GM18502 (cell line): ENCODE measurements around the gene MYO9A.

Source experiments
- ATAC-seq: cut with Tn5 transposase; IDR thresholded peaks from one replicate; pipeline ENCODE4 v1.9.1; 2021; ENCODE audit warnings: mild to moderate bottlenecking; ENCODE audit not compliant: unreplicated experiment, poor library complexity

The MYO9A gene, protein sequence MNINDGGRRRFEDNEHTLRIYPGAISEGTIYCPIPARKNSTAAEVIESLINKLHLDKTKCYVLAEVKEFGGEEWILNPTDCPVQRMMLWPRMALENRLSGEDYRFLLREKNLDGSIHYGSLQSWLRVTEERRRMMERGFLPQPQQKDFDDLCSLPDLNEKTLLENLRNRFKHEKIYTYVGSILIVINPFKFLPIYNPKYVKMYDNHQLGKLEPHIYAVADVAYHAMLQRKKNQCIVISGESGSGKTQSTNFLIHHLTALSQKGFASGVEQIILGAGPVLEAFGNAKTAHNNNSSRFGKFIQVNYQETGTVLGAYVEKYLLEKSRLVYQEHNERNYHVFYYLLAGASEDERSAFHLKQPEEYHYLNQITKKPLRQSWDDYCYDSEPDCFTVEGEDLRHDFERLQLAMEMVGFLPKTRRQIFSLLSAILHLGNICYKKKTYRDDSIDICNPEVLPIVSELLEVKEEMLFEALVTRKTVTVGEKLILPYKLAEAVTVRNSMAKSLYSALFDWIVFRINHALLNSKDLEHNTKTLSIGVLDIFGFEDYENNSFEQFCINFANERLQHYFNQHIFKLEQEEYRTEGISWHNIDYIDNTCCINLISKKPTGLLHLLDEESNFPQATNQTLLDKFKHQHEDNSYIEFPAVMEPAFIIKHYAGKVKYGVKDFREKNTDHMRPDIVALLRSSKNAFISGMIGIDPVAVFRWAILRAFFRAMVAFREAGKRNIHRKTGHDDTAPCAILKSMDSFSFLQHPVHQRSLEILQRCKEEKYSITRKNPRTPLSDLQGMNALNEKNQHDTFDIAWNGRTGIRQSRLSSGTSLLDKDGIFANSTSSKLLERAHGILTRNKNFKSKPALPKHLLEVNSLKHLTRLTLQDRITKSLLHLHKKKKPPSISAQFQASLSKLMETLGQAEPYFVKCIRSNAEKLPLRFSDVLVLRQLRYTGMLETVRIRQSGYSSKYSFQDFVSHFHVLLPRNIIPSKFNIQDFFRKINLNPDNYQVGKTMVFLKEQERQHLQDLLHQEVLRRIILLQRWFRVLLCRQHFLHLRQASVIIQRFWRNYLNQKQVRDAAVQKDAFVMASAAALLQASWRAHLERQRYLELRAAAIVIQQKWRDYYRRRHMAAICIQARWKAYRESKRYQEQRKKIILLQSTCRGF (N-terminal part only)

GRCh38 chr15:72118017-72118978 is at the start of gene MYO9A, which contains the start of gene SENP8:
Gene MYO9A, minus strand, starts transcription at chr15:72118150. Its CDS starts 71,587 bp downstream, at chr15:72046563.
Gene SENP8, plus strand, starts transcription at chr15:72118403. Its CDS starts 21,221 bp downstream, at chr15:72139624.
- peak; percentile 69 for ATAC-seq

DNA sequence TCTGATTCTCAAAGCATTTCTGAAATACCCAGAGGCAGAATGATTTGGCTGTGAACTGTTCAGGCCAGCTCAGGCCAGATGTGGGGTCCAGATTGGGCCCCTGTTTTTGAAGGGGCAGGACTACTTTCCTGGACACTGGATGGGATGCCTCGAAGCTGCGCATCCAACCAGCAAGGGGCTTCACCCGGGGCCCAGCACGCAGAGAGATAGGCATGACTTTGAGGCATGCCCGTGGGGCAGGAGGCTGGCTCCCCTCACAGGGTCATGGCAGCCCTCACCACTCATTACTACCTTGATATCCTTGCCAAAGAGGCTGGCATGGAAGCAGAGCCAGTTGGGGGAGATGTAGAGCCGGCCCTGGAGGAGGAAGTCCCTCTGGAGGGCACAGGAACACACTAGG is 49.5 kb upstream of the MYO9A start:
- ATAC-seq = no peak

- ATAC-seq = no peak
Measured at GRCh38 chr15:72166716-72167417, 48.9 kb upstream of the MYO9A start.

- ATAC-seq = no peak
Measured at GRCh38 chr15:72163719-72164118, 45.8 kb upstream of the MYO9A start.

GRCh38 chr15:72162569-72162968 is 44.6 kb upstream of the MYO9A start:
- no peak for ATAC-seq

DNA sequence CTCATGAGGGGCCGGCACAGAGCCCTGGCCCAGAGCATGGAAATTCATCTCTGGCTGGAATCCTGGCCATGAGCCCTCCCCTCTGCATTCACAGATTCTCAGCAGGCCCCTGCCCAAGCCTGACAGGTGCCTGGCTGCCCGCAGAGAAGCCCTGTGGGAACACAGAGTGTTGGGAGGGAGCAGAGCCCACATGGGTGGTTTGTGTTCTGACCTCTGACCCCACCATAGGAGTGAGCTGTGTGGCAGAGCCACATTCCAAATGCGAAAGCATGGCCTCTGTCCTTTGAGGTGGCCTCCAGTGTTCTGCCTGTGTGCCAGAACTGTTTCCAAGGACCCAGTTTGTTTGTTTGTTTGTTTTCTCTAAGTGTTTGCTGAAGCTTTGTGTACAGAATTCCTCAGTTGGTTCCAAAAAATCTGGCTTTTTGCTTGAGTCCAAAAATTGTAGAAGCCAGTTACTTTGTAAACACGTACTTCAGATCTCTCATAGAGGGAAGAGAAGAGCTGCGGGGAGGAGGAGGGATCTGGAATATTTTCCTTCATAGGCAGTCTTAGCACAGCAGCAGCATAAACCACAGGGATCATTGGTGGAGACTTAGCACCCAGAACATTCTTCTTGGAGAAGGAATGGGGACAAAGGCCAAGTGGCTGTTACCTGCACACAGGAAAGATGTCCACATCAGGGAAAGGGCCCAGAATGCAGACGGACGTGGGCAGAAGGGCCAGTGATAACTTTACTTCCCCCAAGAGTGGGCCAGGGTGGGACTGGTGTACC is 43.6 kb upstream of the MYO9A start:
- no peak for ATAC-seq

DNA sequence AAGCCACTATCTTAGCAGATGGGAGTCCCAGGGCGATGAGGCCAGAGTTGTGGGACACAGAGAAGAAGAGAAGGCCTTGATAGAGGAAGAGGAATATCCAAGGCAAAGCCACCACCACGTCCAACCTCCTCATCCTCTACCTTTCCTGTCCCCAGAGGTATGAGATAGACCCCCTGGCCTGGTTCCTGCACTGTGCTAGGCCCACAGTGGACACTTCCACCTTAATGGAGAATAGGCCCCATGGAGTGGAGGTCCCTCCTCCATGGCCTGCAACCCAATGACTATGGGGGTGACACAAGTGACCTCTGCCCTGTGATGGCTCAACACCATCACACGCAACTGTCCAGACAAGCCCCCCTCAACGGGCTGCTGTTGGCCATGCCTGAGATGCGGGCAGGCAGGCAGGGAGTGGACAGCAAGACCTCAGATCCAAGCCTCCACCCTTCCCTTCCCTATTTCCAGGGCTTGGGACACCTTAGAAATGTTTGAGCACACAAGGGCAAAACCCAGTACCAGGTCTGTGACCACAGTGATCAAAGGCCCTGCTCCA is 42.8 kb upstream of the MYO9A start:
- no peak for ATAC-seq

DNA sequence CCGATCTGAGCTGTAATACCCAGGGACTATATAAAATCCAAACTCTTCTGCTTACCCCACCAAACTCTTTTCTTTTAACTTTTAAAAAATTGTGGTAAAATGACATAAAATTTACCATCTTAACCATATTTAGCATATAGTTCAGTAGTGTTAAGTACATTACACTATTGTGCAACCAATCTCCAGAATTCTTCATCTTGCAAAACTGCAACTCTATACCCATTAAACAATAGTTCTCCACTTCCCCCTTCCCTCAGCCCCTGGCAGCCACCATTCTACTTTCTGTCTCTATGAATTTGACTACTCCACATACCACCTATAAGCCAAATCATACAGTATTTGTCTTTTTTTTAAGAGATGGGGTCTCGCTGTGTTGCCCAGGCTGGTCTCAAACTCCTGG is 39.0 kb upstream of the MYO9A start:
- no peak for ATAC-seq

DNA sequence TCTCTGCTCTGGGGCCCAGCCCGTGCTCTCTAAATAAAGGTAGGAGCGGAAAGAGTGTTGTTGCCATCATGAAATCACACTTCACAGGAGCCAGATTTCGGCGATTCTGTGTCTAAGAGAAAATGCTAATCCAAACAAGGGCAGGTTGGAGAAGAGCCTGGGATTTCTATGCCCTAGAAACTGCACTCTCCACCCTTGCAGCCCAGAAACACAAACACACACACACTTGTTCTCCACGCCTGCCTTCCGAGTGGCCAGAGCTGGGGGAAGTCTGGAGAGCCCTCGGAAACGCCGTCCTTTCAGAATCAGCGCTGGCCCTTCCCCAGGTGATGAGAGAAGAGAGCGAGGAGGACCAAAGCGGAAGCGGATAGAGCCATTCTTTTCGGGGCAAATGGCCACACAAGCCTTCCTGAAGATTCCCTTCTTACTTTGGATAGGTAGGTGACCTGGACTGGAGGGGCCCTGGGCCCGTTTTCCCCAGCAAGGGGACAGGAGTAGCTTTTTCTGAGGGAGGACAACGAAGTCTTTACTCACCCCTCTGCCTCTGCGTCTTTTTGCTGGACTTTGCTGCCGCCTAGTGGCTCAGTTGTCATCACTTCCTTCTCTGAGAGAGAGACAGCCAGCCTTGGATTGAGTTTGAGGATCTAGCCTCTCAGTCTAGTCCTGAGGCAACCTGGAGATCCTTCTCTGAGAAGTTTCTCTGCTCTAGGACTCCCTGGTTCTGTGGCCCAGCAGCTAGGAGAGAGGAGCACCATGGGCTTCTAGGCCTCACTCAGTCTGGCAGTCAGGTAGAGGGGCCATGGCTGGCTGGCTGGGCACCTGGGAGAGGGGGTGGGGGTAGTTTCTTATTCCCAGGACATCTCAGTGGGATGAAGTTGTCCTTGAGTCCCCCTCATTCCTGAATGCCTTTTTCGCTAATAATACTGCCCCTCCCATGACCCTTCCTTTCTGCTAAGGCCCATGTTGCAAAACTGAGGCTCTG is 38.0 kb upstream of the MYO9A start:
- peak; percentile 66 for ATAC-seq

DNA sequence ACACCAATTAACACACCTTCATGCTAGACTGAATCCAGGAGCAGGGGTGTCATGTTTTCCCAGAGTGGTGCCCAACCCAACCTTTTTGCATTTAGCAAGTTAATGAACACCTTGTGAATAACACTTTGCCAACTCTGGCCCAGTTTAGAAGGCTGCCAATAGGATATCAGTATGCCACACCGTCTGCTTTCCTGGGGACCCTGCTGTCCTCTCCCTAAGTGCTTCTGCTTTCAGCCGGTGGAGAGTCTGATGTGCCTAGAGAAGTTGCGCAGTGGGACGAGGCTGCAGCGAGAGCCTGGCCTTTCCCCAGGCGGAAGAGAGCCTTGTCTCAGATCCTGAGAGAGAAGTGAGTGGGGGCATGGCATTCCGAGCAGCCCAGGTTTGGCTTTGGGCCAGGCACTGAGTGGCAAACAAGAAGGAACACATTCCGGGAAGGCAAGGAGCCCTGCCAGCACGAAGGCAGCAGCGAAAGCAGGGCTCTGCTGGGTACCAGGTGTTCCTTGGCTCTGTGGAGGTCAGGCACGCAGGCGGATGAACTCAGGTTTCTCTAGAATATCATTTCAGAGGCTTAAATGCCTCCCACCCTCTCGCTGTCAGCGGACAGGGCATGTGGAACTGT is 37.2 kb upstream of the MYO9A start:
- ATAC-seq = no peak

GRCh38 chr15:72154316-72154715 is 36.4 kb upstream of the MYO9A start:
- no peak for ATAC-seq

- no peak for ATAC-seq
Measured at GRCh38 chr15:72153269-72154000, 35.5 kb upstream of the MYO9A start.

- ATAC-seq = no peak
Measured at GRCh38 chr15:72147418-72147817, 29.5 kb upstream of the MYO9A start.

GRCh38 chr15:72146934-72147333 is 29.0 kb upstream of the MYO9A start:
- ATAC-seq = no peak

DNA sequence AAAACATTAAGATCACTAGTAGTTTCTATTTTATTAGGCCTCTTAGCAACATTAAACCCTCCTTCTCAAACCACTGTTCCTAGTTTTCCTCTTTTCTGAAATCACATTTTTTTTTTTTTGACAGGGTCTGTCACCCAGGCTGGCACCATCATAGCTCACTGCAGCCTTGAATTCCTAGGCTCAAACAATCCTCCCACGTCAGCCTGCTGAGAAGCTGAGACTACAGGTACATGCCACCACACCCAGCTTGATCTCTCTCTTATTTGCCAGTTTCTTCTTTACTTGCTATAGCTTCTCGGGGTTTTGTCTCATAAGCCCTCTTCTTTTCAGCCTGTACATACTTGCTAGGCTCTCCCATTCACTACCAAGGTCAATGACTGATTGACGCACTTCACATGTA is 28.3 kb upstream of the MYO9A start:
- no peak for ATAC-seq
